HG02678 (cell line): Measurements from ENCODE around the gene LRCH1.

ENCODE experiments used
- ATAC-seq: cut with Tn5 transposase; IDR thresholded peaks from one replicate; pipeline ENCODE4 v1.9.1; 2021; ENCODE audit warnings: mild to moderate bottlenecking, moderate library complexity; ENCODE audit not compliant: unreplicated experiment

The LRCH1 gene

DNA sequence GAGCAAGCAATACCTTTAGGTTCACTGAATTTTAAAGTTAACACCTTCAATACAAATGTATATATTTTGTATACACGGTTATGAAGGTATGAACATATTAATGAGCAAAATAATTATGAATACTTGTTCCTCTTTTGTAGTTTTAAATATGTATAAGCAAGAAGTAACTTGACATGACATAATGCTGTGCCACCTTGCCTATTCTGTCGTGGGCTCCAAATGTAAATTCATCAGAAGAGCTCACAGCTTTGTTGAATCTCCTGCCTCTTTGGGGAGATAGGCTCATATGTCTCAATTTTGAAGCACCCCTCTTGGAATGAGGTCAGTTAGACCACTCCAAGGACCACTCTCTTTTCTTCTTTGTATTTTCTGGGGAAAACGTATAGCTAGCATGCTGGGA lies 59.3 kb downstream of the LRCH1 start:
- no peak for ATAC-seq

GRCh38 chr13:46613409-46614049 lies 60.6 kb downstream of the LRCH1 start:
- ATAC-seq = no peak

GRCh38 chr13:46614582-46614981 lies 61.6 kb downstream of the LRCH1 start:
- ATAC-seq = no peak

DNA sequence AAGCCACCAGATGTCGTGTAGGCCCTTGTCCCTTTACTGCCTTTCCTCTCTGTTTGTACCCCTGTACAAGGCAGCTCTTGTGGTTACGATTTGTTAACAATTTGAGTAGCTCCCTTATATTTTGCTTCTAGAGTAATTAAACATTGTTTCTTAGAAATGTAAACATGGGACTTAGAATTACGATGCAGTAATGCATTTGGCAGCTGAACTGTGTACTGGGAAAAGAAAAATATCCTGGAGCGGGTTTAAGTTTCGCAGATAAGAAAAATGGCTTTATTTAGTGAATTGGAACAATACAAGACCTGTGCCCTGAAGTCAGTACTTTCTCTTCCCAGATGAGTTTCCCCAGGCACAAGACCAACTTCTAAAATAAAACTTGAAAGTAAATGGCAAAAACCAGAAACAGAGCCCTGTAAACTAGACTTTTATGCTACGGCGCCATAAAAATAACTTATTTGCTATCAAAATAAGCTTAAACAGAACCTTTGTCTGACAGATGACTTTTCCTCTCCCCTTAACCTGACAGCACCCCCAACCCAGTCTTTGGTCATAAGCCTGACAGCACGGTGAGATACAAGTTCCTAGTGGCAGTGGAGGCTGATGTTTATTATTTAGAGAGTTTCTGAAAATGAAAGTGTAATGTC lies 63.0 kb downstream of the LRCH1 start:
- no peak for ATAC-seq

GRCh38 chr13:46617229-46617721 lies 64.3 kb downstream of the LRCH1 start:
- no peak for ATAC-seq

DNA sequence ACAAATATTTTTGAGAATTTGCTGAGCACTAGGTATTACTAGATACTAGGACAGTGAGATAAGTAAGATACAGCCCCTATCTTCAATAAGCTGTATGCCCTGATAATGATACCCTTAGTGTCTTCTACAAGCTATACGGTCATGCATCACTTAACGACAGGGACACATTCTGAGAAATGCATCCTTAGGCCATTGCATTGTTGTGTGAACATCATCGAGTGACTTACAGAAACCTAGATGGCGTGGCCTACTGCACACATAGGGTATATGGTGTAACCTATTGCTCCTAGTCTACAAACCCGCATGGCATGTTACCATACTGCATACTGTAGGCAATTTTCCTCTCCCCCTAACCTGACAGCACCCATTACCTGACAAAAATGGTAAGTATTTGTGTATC lies 64.9 kb downstream of the LRCH1 start:
- no peak for ATAC-seq

DNA sequence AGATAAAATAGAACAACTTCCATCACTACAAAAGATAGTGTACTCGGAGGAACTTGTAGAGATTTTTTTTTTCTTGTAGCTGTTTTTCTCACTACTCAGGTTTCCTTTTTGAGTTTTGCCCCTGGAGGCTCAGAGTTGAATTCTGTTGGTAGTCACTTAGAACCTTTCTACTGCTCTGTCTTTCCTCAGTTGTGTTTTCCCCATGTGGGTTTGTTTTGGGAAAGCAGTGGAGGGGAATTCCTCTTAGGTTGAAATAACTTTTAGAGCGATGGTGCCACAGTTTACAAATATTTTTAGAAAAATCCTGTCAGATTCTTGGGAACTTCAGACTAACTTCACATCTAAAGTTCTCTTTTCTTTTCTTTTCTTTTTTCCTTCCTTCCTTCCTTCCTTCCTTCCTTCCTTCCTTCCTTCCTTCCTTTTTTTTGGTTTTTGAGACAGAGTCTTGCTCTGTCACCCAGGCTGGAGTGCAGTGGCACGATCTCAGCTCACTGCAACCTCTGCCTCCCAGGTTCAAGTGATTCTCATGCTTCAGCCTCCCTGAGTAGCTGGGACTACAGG lies 65.8 kb downstream of the LRCH1 start:
- ATAC-seq = no peak

- ATAC-seq = no peak
These were observed 67.1 kb downstream of the LRCH1 start for GRCh38 chr13:46620029-46620428.

DNA sequence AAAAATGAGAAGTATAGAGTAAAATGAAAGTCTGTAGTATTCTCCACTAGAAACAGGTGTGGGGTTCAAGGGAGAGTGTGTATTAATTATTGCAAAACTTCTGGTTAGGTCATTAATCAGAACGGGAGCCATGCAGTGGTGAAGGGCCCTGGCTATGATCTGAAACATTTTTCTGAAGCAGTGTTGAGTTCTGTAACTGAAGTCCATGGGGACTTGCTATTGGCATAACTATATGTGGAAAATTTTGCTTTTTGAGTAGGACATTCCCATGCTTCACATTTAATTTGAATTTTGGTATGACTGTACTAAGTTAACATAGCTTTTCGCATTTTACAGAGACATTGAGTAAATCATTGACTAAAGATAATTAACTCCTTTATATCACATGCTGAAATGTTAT lies 67.5 kb downstream of the LRCH1 start:
- no peak for ATAC-seq

DNA sequence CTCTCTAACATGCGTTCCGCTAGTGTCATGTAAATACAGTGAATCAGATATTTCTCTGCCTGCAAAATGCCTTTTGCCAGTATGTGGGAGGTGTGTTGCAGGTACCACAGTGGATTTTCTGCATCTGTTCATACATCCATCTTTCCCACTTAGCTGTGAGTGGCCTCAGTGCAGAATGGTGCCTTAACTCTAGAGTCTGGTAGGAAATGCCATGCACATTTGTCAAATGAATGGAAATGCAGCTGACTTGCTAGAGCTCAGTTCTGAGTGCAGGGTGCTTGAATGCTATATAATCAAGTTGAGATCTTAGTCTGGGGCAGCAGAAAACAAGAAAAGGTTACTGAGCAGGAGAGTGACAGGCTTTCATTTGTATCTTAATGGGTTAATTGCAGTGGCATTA lies 68.2 kb downstream of the LRCH1 start:
- ATAC-seq = no peak

DNA sequence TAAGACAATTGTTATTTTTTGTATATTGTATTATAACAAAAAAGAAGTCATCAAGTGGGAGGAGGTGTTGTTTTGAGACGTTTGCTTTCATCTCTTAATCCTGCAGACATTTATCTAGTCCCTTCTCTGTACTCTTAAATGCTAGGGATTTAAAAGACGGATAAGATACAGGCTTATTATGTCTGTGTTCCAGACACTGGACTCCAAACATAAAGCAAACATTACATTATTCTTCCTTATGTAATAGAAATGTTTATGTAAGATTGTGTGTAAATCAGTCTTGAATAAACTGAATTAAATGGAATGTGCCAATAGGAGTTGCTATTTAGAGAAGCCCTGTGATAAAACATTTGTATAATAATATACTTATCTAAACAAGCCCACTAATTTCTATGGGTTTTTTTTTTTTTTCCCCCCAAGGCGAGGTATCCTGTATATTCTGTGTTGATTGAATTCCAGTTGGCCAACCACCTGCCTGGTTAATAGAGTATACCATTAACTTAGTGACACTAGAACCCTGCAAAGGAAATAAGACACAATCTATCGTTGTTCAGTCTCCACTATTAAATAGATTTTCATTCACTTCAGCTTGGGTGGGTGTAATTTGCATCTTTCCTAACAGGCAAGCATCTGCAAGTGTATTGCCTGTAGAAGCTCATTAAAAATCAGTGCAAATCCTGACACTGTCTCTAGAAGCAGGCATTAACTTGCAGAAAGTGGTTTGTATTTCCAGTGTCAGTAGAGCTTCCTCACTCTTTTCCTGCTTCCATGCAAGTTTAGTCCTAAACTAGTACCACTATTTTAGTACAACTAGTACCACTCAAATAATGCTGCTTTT lies 69.0 kb downstream of the LRCH1 start:
- no peak for ATAC-seq

DNA sequence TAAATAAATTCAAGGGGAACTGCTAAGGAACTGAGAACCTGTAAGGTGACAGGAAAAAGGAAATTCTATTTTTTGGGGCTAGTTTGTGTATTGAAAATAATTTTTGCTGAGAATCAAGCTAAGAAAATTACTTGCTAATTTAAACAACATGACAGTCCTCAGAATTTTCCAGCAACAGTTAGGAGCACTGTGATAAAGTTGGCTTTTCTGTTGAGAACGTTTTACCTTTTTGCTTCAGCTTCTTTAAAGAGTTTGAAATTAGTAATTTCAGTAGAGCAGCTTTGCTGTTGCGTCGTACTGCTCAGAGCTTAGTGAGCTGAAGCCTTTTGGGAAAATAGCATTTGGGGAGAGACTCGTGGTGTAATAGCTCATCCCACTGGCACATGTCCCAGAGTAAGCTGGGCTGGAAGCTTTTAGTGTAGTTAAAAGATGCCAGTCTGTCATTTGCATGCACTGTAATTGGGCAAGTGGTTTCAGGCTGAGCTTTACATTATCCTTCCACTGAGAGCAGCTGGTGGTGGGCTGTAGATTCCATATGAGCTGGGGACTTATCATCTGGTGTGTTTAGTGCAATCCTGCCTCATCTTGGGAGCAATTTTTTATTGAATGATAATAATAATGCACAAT lies 69.8 kb downstream of the LRCH1 start:
- no peak for ATAC-seq

DNA sequence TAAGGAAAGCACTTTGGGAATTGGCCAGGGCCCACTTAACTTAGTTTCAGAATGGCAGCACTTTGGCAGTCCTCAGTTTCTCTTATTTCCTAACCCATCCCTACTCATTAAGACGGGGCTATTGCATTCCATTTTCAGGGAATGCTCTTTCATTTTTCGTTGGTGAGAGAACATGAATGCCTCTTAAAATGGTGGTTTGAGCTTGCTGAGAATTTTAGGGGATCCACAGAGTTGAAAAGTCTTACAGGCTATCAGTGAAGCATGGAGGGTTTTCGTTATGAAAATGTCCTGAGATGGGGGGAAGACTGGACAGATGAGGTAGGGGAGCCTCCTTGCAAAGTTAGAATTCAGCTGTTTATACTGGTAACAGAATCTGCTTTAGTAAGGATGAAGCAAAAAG lies 71.4 kb downstream of the LRCH1 start:
- ATAC-seq = no peak

- ATAC-seq = no peak
These were observed 71.9 kb downstream of the LRCH1 start for GRCh38 chr13:46624821-46625220.

DNA sequence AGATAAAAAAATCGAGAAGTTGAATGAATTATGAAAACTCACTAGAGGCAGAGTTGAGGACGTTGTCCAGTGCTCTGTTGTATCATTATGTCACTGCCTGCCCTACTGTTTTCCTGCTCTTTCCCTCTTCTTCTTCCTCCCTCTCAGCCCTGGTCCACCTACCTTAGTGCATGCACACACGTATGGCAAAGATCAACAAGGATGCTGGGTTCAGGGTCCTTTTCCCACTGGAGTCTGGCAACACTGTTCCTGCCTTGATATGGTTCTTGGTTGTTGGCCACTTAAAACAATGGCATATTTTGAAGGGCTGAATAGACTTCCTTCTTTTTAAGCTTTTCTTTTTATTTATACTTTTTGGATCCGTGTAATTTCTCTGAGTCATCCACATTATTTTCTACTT lies 74.5 kb downstream of the LRCH1 start:
- no peak for ATAC-seq

DNA sequence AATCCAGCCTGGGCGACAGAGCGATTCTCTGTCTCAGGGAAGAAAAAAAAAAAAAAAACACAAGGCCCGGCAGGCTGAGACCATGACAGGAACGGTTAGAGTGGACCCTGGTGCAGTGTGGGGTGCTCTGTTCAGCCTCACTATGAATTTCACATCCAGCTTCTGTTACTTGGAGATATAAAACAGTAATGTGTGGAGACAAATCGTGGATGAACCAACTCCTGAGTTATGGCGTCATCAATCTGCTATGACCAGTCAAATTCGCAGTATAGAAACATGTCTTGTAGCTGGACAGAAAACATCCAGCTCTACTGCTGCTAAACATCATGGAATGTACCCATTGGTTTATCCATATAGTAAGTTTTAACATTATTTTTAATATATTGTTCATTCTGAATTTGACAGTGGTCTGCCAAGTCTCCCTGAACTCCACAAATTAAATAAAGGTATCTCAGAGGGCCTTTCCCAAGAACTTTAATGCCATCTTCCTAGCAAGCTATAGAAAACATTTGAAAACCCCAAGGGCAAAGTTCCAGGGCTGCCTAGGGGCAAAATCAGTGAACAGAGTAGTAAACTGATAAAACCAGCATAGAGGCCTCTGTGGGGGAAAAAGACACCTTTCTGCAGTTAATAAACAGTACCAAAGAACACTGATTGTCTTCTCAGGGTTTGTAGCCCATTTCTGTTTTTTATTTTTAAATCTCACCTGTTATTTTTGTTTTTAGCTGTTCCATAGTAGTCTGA lies 75.8 kb downstream of the LRCH1 start:
- ATAC-seq = no peak

- no peak for ATAC-seq
These were observed 76.9 kb downstream of the LRCH1 start for GRCh38 chr13:46629811-46630413.

- no peak for ATAC-seq
These were observed 77.6 kb downstream of the LRCH1 start for GRCh38 chr13:46630431-46631178.

- ATAC-seq = no peak
These were observed 78.2 kb downstream of the LRCH1 start for GRCh38 chr13:46631179-46631542.
